Astrocyte of the cerebellum (primary cell): Measurements from ENCODE around the gene FAM78A.
"Not testable (repeated sequence)": the region's sequence is repeated elsewhere in the genome, so short reads cannot be mapped to it uniquely, and the experiment has no call there.

Experiments used
- DNase-seq: peaks from one replicate; pipeline ENCODE4 v3.0.0-alpha.2; 2011; ENCODE audit warnings: low read depth
- H3K4me3 ChIP-seq: 2 replicates; pipeline ENCODE4 v1.5.1; 2011; ENCODE audit warnings: mild to moderate bottlenecking, low read depth, low read length, moderate library complexity
- CTCF ChIP-seq: IDR thresholded peaks from 2 replicates; pipeline ENCODE4 v1.5.1; 2012; ENCODE audit warnings: low read length, low read depth, moderate library complexity, mild to moderate bottlenecking; ENCODE audit errors: missing control alignments
- in situ Hi-C: cut with HindIII; loops from 2 replicates; pipeline ENCODE4 v1.10.0; 2017; ENCODE audit warnings: low sequenced_read_pairs

Gene FAM78A

GRCh38 chr9:131273856-131274673 lies 2.2 kb downstream of the FAM78A start:
- no peak for DNase-seq
- no peak overlapping the region for H3K4me3 ChIP-seq
- in situ Hi-C loops, result no loop called here
- no peak for TF ChIP-seq CTCF

GRCh38 chr9:131273146-131273855 lies 3.0 kb downstream of the FAM78A start:
- no peak for TF ChIP-seq CTCF
- in situ Hi-C loops, result no loop called here
- no peak for DNase-seq
- no peak overlapping the region for H3K4me3 ChIP-seq

GRCh38 chr9:131272212-131272611 lies 4.1 kb downstream of the FAM78A start:
- H3K4me3 ChIP-seq, result no peak overlapping the region
- in situ Hi-C loops, result no loop called here
- no peak for TF ChIP-seq CTCF
- DNase-seq, result no peak

- no peak for TF ChIP-seq CTCF
These were observed 4.8 kb downstream of the FAM78A start for GRCh38 chr9:131271506-131271931.

GRCh38 chr9:131271016-131271273 lies 5.4 kb downstream of the FAM78A start:
- H3K4me3 ChIP-seq, in situ Hi-C loops, DNase-seq: not testable (repeated sequence)

More at GRCh38 chr9:131271506-131271931, 4.8 kb downstream of the FAM78A start:
- DNase-seq, result no peak
- in situ Hi-C loops, result no loop called here
- H3K4me3 ChIP-seq, result no peak overlapping the region

GRCh38 chr9:131270171-131271015 lies 5.9 kb downstream of the FAM78A start:
- no peak overlapping the region for H3K4me3 ChIP-seq

More at GRCh38 chr9:131270171-131271015, 5.9 kb downstream of the FAM78A start:
- in situ Hi-C loops, result no loop called here
- no peak for DNase-seq
- TF ChIP-seq CTCF, result no peak
